ENCODE measurements around the gene OSTN. TPM values are rescaled to one million over a fixed set of nuclear protein-coding genes. Genes with fewer than 3 reads are reported as not detected.

The OSTN gene
- polyA plus RNA-seq, 1 donor = 4.7 TPM

GRCh38 chr3:191313296-191313695 lies 114.3 kb downstream of the OSTN start:
- DNase-seq (ENCODE audit: low read depth) = no peak

- DNase-seq (ENCODE audit: low read depth) = no peak
These were observed 115.2 kb downstream of the OSTN start for GRCh38 chr3:191314109-191314728.

Other genes starting within 250 kb of the OSTN start
- gene CCDC50, start 130.2 kb downstream of the OSTN start, polyA plus RNA-seq (ENCODE audit: insufficient read length) = 26.3 TPM
- gene UTS2B, start 131.3 kb downstream of the OSTN start, polyA plus RNA-seq (ENCODE audit: insufficient read length) = 0.14 TPM